ENCODE measurements around the gene SIPA1L3.
A peak's percentile ranks its signal among the peaks of the same experiment; 100 is the strongest.

SIPA1L3 gene

GRCh38 chr19:38219221-38219620 is 312.2 kb downstream of the SIPA1L3 start:
- DNase-seq = no peak
- Histone ChIP-seq H3K36me3 (peaks cover 62% of the 10 kb centered on the region), H3K4me3 (ENCODE audit: low read depth, low read length) (no peak overlapping the region), H3K27me3 (ENCODE audit: insufficient read depth, low read depth, severe bottlenecking) (no peaks in the 10 kb centered on the region), H3K27ac (peak overlapping the region; percentile 35; the same call in 1 of the 2 replicates), H3K9me3 (ENCODE audit: severe bottlenecking) (no peaks in the 10 kb centered on the region)
- no peak for TF ChIP-seq CTCF (IDR thresholded peaks at IDR 0.05; ENCODE audit: low read depth, low read length)

- Histone ChIP-seq H3K36me3 (peaks cover 45% of the 10 kb centered on the region), H3K27me3 (ENCODE audit: insufficient read depth, low read depth, severe bottlenecking) (no peaks in the 10 kb centered on the region), H3K4me3 (ENCODE audit: low read depth, low read length) (no peak overlapping the region), H3K9me3 (ENCODE audit: severe bottlenecking) (no peaks in the 10 kb centered on the region), H3K27ac (peak overlapping the region; percentile 64)
- TF ChIP-seq CTCF (IDR thresholded peaks at IDR 0.05; ENCODE audit: low read depth, low read length) = no peak
- DNase-seq = no peak
Observed at GRCh38 chr19:38221421-38221820, 314.4 kb downstream of the SIPA1L3 start.

- no peaks in the 10 kb centered on the region for H3K27me3 ChIP-seq (ENCODE audit: insufficient read depth, low read depth, severe bottlenecking)
- no peak for DNase-seq
- H3K36me3 ChIP-seq = peaks cover 40% of the 10 kb centered on the region
- no peaks in the 10 kb centered on the region for H3K9me3 ChIP-seq (ENCODE audit: severe bottlenecking)
- no peak for TF ChIP-seq CTCF (IDR thresholded peaks at IDR 0.05; ENCODE audit: low read depth, low read length)
- H3K27ac ChIP-seq = peak overlapping the region; percentile 64
- H3K4me3 ChIP-seq (ENCODE audit: low read depth, low read length) = no peak overlapping the region
Observed at GRCh38 chr19:38221919-38222830, 315.2 kb downstream of the SIPA1L3 start.

- no peak for TF ChIP-seq CTCF (IDR thresholded peaks at IDR 0.05; ENCODE audit: low read depth, low read length)
- Histone ChIP-seq H3K36me3 (peaks cover 32% of the 10 kb centered on the region), H3K9me3 (ENCODE audit: severe bottlenecking) (no peaks in the 10 kb centered on the region), H3K27ac (peak overlapping the region; percentile 57; the same call in 1 of the 2 replicates), H3K27me3 (ENCODE audit: insufficient read depth, low read depth, severe bottlenecking) (no peaks in the 10 kb centered on the region), H3K4me3 (ENCODE audit: low read depth, low read length) (peak overlapping the region; percentile 64)
- no peak for DNase-seq
Observed at GRCh38 chr19:38223119-38223523, 316.1 kb downstream of the SIPA1L3 start.

- peak overlapping the region; percentile 64 for H3K4me3 ChIP-seq (ENCODE audit: low read depth, low read length)
- H3K36me3 ChIP-seq = peaks cover 27% of the 10 kb centered on the region
- peak overlapping the region; percentile 57; the same call in 1 of the 2 replicates for H3K27ac ChIP-seq
- no peak for TF ChIP-seq CTCF (IDR thresholded peaks at IDR 0.05; ENCODE audit: low read depth, low read length)
- no peaks in the 10 kb centered on the region for H3K9me3 ChIP-seq (ENCODE audit: severe bottlenecking)
- H3K27me3 ChIP-seq (ENCODE audit: insufficient read depth, low read depth, severe bottlenecking) = no peaks in the 10 kb centered on the region
- no peak for DNase-seq
Observed at GRCh38 chr19:38223617-38224013, 316.6 kb downstream of the SIPA1L3 start.
